ENCODE data around the gene CCL22.

DNA sequence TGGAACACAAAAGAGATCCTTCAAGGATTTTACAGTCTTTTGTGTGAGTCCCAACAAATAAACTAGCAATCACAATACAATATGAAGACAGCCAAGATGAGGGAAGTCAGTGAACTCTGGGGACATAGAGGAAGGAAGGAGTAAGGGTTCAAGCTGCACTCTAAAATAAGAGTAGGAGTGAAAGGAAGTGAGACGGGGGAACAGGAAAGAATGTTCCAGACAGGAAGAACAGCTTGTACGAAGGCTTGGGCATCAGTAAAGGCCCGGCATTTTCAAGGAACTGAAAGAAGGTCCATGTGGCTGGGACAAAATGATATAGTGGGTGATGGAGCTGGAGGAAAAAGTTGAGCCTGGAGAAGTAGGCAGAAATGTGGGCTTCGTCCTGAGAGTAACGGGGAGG lies 50.5 kb downstream of the CCL22 start:
- TF ChIP-seq, protein P1, sequence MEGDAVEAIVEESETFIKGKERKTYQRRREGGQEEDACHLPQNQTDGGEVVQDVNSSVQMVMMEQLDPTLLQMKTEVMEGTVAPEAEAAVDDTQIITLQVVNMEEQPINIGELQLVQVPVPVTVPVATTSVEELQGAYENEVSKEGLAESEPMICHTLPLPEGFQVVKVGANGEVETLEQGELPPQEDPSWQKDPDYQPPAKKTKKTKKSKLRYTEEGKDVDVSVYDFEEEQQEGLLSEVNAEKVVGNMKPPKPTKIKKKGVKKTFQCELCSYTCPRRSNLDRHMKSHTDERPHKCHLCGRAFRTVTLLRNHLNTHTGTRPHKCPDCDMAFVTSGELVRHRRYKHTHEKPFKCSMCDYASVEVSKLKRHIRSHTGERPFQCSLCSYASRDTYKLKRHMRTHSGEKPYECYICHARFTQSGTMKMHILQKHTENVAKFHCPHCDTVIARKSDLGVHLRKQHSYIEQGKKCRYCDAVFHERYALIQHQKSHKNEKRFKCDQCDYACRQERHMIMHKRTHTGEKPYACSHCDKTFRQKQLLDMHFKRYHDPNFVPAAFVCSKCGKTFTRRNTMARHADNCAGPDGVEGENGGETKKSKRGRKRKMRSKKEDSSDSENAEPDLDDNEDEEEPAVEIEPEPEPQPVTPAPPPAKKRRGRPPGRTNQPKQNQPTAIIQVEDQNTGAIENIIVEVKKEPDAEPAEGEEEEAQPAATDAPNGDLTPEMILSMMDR (conservative IDR thresholded peaks at IDR 0.05; ENCODE audit: low read length): no peak
- TF ChIP-seq EZH2phosphoT487 (IDR thresholded peaks at IDR 0.05; ENCODE audit: borderline replicate concordance): no peak
